Cardiac fibroblast (primary cell): ENCODE measurements around the gene NUBP2.

Source experiments
- DNase-seq, 2 donors: peaks; one replicate each; pipeline versions ENCODE4 v3.0.0 to v3.0.0-alpha.2; 2010; ENCODE audit warnings: low read depth in 2 of 2
- H3K4me3 ChIP-seq, 2 donors: replicated peaks in 1 of 2; 1 replicate in 1 of 2; 2 replicates in 1 of 2; pipeline ENCODE4 v1.5.1; 2011; ENCODE audit warnings: low read depth in 2 of 2, low read length in 2 of 2, mild to moderate bottlenecking in 2 of 2, moderate library complexity in 1 of 2
- TF ChIP-seq, protein P1 (sequence below): IDR thresholded peaks from one replicate; pipeline ENCODE4 v1.5.1; 2011; ENCODE audit warnings: low read depth, mild to moderate bottlenecking, low read length, inconsistent platforms

The NUBP2 gene

GRCh38 chr16:1830213-1830612 is 47.5 kb downstream of the NUBP2 start:
- TF ChIP-seq, protein P1, sequence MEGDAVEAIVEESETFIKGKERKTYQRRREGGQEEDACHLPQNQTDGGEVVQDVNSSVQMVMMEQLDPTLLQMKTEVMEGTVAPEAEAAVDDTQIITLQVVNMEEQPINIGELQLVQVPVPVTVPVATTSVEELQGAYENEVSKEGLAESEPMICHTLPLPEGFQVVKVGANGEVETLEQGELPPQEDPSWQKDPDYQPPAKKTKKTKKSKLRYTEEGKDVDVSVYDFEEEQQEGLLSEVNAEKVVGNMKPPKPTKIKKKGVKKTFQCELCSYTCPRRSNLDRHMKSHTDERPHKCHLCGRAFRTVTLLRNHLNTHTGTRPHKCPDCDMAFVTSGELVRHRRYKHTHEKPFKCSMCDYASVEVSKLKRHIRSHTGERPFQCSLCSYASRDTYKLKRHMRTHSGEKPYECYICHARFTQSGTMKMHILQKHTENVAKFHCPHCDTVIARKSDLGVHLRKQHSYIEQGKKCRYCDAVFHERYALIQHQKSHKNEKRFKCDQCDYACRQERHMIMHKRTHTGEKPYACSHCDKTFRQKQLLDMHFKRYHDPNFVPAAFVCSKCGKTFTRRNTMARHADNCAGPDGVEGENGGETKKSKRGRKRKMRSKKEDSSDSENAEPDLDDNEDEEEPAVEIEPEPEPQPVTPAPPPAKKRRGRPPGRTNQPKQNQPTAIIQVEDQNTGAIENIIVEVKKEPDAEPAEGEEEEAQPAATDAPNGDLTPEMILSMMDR = no peak
- no peak overlapping the region for H3K4me3 ChIP-seq
- no peak for DNase-seq

- H3K4me3 ChIP-seq = no peak overlapping the region
- no peak for DNase-seq
- TF ChIP-seq, protein P1 = no peak
Observed at GRCh38 chr16:1831186-1832075, 48.7 kb downstream of the NUBP2 start.

DNA sequence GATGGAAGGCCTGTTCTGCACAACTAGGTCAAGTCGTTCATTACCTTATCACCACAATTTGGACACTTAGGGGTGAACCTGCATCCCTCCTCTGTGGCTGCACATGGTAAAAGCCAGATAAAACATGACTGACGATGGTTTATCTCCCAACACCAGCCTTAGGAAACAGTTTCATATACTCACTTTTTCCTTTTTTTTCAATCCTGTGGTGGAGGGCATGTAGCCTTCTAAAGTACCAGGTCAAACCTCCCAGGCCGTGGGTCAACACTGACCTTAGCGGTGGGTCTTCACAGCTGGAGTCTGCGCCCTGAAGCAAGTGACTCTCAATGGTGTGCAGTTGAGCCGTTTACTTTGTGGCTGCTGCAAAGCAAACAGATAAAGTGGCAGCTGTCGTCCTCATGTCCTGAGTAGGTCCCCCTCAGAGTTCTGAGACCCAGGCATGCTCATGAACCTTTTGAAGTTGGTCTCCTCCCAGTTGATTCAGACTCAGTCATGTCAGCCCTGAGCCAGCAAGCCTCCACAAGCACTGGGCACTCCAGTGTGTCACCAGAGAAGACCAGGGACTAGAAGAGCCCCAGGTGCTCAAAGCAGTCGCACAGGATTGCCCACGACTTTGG is 50.2 kb downstream of the NUBP2 start:
- DNase-seq = no peak
- TF ChIP-seq, protein P1 = no peak
- H3K4me3 ChIP-seq = no peak overlapping the region

DNA sequence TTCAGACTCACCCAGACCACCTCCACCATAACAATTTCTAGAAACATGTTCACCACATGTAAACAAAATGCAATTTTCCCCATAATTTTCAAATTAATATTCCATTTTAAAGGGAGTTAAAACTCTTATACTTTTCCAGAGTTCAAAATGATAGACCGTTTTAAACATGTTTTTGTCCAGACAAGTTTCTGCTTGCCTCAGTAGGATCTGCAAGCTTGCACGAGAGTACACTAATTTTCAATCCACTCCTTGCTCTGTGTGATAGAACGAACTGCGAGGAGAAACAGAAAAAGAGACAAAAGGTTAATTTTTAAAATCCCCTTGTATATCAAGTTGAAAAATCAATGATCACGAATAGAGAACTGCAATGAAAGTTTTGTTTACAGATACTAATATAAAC is 51.3 kb downstream of the NUBP2 start:
- TF ChIP-seq, protein P1 = no peak
- DNase-seq = no peak
- no peak overlapping the region for H3K4me3 ChIP-seq
